GM12801 (cell line): ENCODE measurements around the gene MAMLD1.

Source experiments
- CTCF ChIP-seq: IDR thresholded peaks from one replicate; pipeline ENCODE4 v1.5.1; 2011; ENCODE audit warnings: control low read depth; ENCODE audit not compliant: insufficient read length; ENCODE audit errors: extremely low read depth

MAMLD1 gene

GRCh38 chrX:150355913-150356312 lies 7.2 kb upstream of the MAMLD1 start:
- TF ChIP-seq CTCF = no peak

DNA sequence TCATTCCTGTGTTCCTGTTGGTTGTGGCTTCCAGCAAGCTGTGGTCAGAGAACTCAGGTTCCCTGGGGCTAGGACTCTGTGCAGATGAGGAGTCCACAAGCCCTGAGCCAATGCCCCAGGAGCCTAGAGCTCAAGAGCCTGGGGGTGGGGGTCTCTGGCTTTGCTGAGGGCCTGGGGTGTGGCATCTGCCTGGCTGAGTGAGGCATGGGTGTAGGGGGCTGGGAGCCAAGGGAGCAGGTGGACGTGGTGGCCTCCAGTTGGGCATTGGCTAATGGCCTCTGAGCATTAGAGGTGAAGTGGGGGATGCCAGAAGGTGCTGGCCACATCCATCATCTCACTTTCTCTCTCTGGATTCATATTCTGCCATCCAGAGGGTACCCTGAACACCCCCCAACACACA lies 5.3 kb upstream of the MAMLD1 start:
- TF ChIP-seq CTCF = no peak

- TF ChIP-seq CTCF = no peak
Observed at GRCh38 chrX:150358651-150359050, 4.5 kb upstream of the MAMLD1 start.

DNA sequence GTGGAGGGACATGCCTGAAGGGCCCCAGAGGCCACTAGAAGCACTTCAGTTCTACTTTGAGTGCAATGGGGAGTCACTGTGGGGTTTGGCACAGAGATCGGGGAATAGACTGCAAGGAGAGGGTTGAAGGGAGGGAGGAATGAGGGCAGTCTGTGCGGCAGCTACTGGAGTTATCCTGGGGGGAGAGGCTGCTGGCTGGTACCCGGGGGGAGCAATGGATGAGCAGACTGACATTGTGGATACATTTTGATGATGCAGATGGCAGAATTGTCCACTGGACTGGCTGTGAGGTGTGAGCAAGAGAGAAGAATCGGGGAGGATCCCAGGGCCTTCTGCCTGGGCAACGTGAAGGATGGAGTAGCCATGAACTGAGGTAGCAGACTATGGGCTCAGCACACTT lies 2.8 kb upstream of the MAMLD1 start:
- no peak for TF ChIP-seq CTCF

GRCh38 chrX:150361070-150361776 lies 1.9 kb upstream of the MAMLD1 start:
- no peak for TF ChIP-seq CTCF

- TF ChIP-seq CTCF = no peak
Observed at GRCh38 chrX:150361777-150362351, 1.3 kb upstream of the MAMLD1 start.

GRCh38 chrX:150363561-150364346 lies 637 bp downstream of the MAMLD1 start:
- no peak for TF ChIP-seq CTCF
